H1 (cell line): ENCODE measurements around the gene SHISA6. TPM values are rescaled to one million over a fixed set of nuclear protein-coding genes. Genes with fewer than 3 reads are reported as not detected.

Experiments used
- CBX5 ChIP-seq: fragments of 300-800, 300-1000 bp; sonication (generic); IDR thresholded peaks from 2 replicates; pipeline ENCODE4 v1.7.1; 2016; ENCODE audit warnings: antibody characterized with exemption, low read length, low read depth
- CTCF ChIP-seq, 3 experiments: IDR thresholded peaks; 1 replicate in 2 of 3; 2 replicates in 1 of 3; pipeline versions ENCODE4 v1.5.1 to v1.6.1; 2011; ENCODE audit warnings: low read length in 3 of 3, mild to moderate bottlenecking in 3 of 3, inconsistent platforms in 2 of 3, low read depth in 1 of 3, moderate library complexity in 1 of 3; ENCODE audit not compliant: insufficient read depth in 1 of 3; ENCODE audit errors: control extremely low read depth in 1 of 3
- EP300 ChIP-seq, 2 experiments: IDR thresholded peaks; 1 replicate in 1 of 2; 2 replicates in 1 of 2; pipeline ENCODE4 v1.6.1; 2011 to 2012; ENCODE audit warnings: low read depth in 2 of 2, low read length in 2 of 2, mild to moderate bottlenecking in 2 of 2, borderline replicate concordance in 1 of 2, inconsistent platforms in 1 of 2, moderate library complexity in 1 of 2
- SUZ12 ChIP-seq: fragments of 200-600 bp; sonication (generic); IDR thresholded peaks from 2 replicates; pipeline ENCODE4 v1.6.1; 2012; ENCODE audit warnings: mild to moderate bottlenecking, inconsistent platforms, low read length, moderate library complexity, mixed read lengths
- polyA plus RNA-seq, 7 experiments: library from polyadenylated mRNA; depleted of rRNA in 3 of 7; stranded (reverse) in 5 of 7; unstranded in 2 of 7; fragments of >200 nt in 5 of 7; fragments of 200-250 nt in 2 of 7; gene quantifications; 1 replicate in 5 of 7; 2 replicates in 1 of 7; 4 replicates in 1 of 7; pipeline versions ENCODE4 v1.2.1 to v1.2.3, GENCODE V29; 2011 to 2013; ENCODE audit warnings: missing spikeins in 2 of 7, mixed read lengths in 2 of 7
- total RNA-seq: library from RNA; stranded (reverse); fragmentation: NEBNext Ultra II Directional; extraction: Animal tissue kit (Norgen Biotek cat#: 25700); gene quantifications from 2 replicates; pipeline ENCODE4 v1.2.1, GENCODE V29; 2021

SHISA6 gene
- total and polyA plus RNA-seq, 2 of the 8 experiments (the other 6 are each of a cell fraction or from before 2014, with no cell fraction given), result 2.9 to 4.8 TPM

DNA sequence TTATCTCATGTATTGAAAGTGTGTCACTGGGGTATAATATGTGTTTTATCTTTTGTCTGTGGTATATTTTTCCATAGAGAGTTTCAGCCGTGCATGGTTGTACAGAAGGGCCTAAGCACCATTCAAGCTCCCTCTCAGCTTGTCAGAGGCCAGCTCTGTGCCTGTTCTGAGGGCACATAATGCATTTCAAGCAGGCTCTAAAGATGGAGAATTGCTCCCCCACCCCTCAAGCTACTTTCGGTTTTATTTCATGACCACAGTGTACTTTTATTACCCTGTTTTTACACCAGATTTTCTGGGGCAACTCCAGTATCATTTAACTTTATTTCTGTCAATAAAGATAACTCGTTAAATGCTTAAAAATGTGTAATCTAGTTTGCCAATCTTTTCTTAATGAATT, 131.7 kb downstream of the SHISA6 start (continued):
- TF ChIP-seq CBX5, result no peak
- no peak for TF ChIP-seq CTCF (IDR thresholded peaks at IDR 0.05; ENCODE audit: control extremely low read depth in 1 of 3, insufficient read depth in 1 of 3, low read depth in 1 of 3, low read length in 3 of 3)
- TF ChIP-seq SUZ12, result no peak
- no peak for TF ChIP-seq EP300 (IDR thresholded peaks at IDR 0.05; ENCODE audit: borderline replicate concordance in 1 of 2, low read depth in 2 of 2, low read length in 2 of 2)
